ENCODE measurements around the gene MAZ.

GRCh38 chr16:29819506-29819905 is 13.2 kb downstream of the MAZ start:
- TF ChIP-seq CTCF (IDR thresholded peaks at IDR 0.05; ENCODE audit: poor library complexity) (peak; percentile 25), EZH2 (IDR thresholded peaks at IDR 0.05; ENCODE audit: borderline replicate concordance) (no peak)

Data from hepatocyte (in vitro differentiated cells).